Measurements from ENCODE around the gene EWSR1. TPM values are rescaled to one million over a fixed set of nuclear protein-coding genes. Genes with fewer than 3 reads are reported as not detected.

EWSR1 gene
- total RNA-seq, 1 donor from 2014 or later: 133 TPM

DNA sequence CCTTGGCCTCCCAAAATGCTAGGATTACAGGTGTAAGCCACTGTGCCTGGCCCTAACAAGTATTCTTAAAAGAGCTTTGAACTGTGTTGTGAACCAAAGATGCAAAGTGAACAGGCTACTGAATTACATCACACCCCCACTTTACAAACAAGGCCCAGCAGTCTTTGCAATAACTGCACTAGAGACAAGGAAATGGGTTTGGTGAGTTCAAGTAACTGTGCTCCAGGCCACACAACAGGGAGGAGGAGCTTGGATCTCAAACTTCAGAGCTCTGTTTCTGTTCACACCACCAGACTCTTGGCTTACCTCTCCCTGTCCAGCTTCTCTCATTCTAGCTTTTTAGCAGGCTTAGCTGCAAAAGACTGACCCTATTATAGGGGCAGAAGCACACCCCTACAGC is 77.9 kb downstream of the EWSR1 start:
- Histone ChIP-seq H3K4me3 (no peak overlapping the region), H3K9me3 (no peaks in the 10 kb centered on the region), H3K4me1 (peaks cover 0 to 5% of the 10 kb centered on the region in 2 donors), H3K36me3 (peaks cover 56 to 67% of the 10 kb centered on the region in 2 donors), H3K27me3 (no peaks in the 10 kb centered on the region), H3K27ac (no peak overlapping the region)
- TF ChIP-seq, protein P1, sequence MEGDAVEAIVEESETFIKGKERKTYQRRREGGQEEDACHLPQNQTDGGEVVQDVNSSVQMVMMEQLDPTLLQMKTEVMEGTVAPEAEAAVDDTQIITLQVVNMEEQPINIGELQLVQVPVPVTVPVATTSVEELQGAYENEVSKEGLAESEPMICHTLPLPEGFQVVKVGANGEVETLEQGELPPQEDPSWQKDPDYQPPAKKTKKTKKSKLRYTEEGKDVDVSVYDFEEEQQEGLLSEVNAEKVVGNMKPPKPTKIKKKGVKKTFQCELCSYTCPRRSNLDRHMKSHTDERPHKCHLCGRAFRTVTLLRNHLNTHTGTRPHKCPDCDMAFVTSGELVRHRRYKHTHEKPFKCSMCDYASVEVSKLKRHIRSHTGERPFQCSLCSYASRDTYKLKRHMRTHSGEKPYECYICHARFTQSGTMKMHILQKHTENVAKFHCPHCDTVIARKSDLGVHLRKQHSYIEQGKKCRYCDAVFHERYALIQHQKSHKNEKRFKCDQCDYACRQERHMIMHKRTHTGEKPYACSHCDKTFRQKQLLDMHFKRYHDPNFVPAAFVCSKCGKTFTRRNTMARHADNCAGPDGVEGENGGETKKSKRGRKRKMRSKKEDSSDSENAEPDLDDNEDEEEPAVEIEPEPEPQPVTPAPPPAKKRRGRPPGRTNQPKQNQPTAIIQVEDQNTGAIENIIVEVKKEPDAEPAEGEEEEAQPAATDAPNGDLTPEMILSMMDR (IDR thresholded peaks at IDR 0.05): no peak
- intact Hi-C loops (cut with DNase I): no loop called here
- DNase-seq (ENCODE audit: low spot score in 2 of 2): no peak

DNA sequence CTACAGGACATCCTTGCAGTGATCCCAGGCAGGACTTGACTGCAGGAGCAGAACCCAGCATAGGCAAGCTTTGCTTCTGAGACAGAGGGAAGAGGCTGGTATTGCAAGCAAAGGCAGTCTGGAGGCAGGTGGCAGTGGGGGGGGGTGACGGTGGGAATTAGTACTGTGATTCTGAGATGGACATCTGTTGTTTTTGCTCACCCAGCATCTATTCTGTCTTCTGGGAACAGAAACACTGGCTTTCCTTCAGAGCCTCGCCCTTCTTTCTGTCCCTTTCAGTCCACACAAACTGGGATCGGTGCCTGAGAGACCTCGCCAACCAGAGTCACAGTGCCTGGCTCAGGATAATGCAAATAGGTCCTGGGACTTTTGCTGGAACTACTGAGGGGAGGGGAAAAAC is 78.6 kb downstream of the EWSR1 start:
- no peak for DNase-seq (ENCODE audit: low spot score in 2 of 2)
- no peaks in the 10 kb centered on the region for H3K9me3 ChIP-seq
- H3K36me3 ChIP-seq: peaks cover 54 to 67% of the 10 kb centered on the region in 2 donors
- no peaks in the 10 kb centered on the region for H3K27me3 ChIP-seq
- H3K27ac ChIP-seq: no peak overlapping the region
- intact Hi-C loops (cut with DNase I): no loop called here
- H3K4me1 ChIP-seq: peaks cover 0 to 5% of the 10 kb centered on the region in 2 donors
- no peak overlapping the region for H3K4me3 ChIP-seq
- TF ChIP-seq, protein P1 (IDR thresholded peaks at IDR 0.05): no peak

DNA sequence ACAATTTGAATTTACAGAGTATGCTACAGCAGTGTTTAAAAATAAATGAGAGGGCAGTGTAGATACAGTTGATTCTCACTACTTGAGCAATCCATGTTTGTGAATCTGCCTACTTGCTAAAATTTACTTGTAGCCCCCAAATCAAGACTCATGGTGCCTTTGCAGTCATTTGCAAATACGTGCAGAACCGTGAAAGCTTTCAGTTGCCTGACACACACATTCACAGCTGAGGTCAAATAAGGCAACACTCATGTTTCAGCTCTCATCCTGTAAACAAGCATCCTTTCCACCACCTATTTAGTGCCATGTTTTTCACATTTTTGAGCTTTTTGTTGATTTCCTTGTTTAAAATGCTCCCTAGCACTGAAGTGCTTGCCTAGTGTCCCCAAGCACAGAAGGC is 80.0 kb downstream of the EWSR1 start:
- no peak for DNase-seq (ENCODE audit: low spot score in 2 of 2)
- H3K36me3 ChIP-seq: peaks cover 59 to 70% of the 10 kb centered on the region in 2 donors
- no peak overlapping the region for H3K27ac ChIP-seq
- H3K9me3 ChIP-seq: no peaks in the 10 kb centered on the region
- intact Hi-C loops (cut with DNase I): no loop called here
- H3K4me3 ChIP-seq: no peak overlapping the region
- TF ChIP-seq, protein P1 (IDR thresholded peaks at IDR 0.05): no peak
- H3K4me1 ChIP-seq: peaks cover 0 to 5% of the 10 kb centered on the region in 2 donors
- H3K27me3 ChIP-seq: no peaks in the 10 kb centered on the region

DNA sequence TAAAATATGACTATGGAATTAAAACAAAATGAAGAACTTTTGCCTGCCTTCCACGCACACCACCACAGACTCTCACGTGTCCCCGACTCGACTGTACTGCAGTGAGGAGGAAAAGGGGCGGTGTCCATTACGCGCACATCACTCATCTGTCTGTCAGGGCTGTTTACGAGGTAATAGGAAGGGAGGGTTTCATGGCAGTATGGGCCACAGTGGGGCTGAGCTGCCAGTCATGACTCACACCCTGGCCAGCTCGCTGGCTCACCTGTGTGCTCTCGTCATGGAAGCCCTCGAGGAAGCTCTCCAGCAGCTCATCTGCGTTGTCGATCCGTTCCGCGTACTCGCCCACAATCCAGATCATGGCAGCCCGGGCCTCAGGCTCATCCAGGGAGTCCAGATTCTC is 80.9 kb downstream of the EWSR1 start:
- H3K9me3 ChIP-seq: no peaks in the 10 kb centered on the region
- H3K27me3 ChIP-seq: no peaks in the 10 kb centered on the region
- H3K4me3 ChIP-seq: no peak overlapping the region
- H3K27ac ChIP-seq: no peak overlapping the region
- DNase-seq (ENCODE audit: low spot score in 2 of 2): no peak
- intact Hi-C loops (cut with DNase I): no loop called here
- peaks cover 68 to 80% of the 10 kb centered on the region in 2 donors for H3K36me3 ChIP-seq
- TF ChIP-seq, protein P1 (IDR thresholded peaks at IDR 0.05): no peak
- peaks cover 0 to 5% of the 10 kb centered on the region in 2 donors for H3K4me1 ChIP-seq

Other genes with a start within 250 kb of the EWSR1 start
- not detected for gene C22orf31, start 206.4 kb upstream of the EWSR1 start, total RNA-seq
- 10.7 TPM for gene KREMEN1, start 195.2 kb upstream of the EWSR1 start, total RNA-seq
- gene EMID1, start 62.4 kb upstream of the EWSR1 start, total RNA-seq: 0.64 TPM
- gene RHBDD3, start 287 bp upstream of the EWSR1 start, total RNA-seq: 254 TPM
- gene GAS2L1, start 38.4 kb downstream of the EWSR1 start, total RNA-seq: 99.3 TPM
- not detected for gene RASL10A, start 47.4 kb downstream of the EWSR1 start, total RNA-seq
- 86.4 TPM for gene AP1B1, start 120.3 kb downstream of the EWSR1 start, total RNA-seq
- not detected for gene RFPL1, start 170.3 kb downstream of the EWSR1 start, total RNA-seq
- gene NEFH, start 211.9 kb downstream of the EWSR1 start, total RNA-seq: 0.32 TPM

Data from ascending aorta (tissue), 2 donors.